T-helper 2 cell treated with Interferon-gamma antibody and Interleukin-4, amounts not matched to agents 5 μg/mL and 100 μg/mL, for 36 hours (primary cell): Measurements from ENCODE around the gene PTPRN2.

Experiments used
- DNase-seq: peaks from one replicate; pipeline ENCODE4 v3.0.0; 2021; ENCODE audit warnings: low spot score
- H3K27ac Mint-ChIP-seq: one replicate; pipeline ENCODE4 v1.8.0; 2021; ENCODE audit warnings: mild to moderate bottlenecking, mixed read lengths
- H3K27me3 Mint-ChIP-seq: one replicate; pipeline ENCODE4 v1.8.0; 2021; ENCODE audit warnings: low read depth, mixed read lengths
- H3K36me3 Mint-ChIP-seq: one replicate; pipeline ENCODE4 v1.8.0; 2021; ENCODE audit warnings: low read depth, mixed read lengths
- H3K4me1 Mint-ChIP-seq: one replicate; pipeline ENCODE4 v1.8.0; 2021; ENCODE audit warnings: low read depth, mixed read lengths
- H3K4me3 Mint-ChIP-seq: one replicate; pipeline ENCODE4 v1.8.0; 2022; ENCODE audit warnings: mild to moderate bottlenecking, moderate library complexity, mixed read lengths
- H3K9me3 Mint-ChIP-seq: one replicate; pipeline ENCODE4 v1.8.0; 2021; ENCODE audit warnings: mixed read lengths

The PTPRN2 gene

GRCh38 chr7:158322616-158323530, 264.8 kb downstream of the PTPRN2 start:
- no peaks in the 10 kb centered on the region for H3K27me3 Mint-ChIP-seq
- H3K27ac Mint-ChIP-seq: no peak overlapping the region
- no peak overlapping the region for H3K4me3 Mint-ChIP-seq
- H3K4me1 Mint-ChIP-seq: no peaks in the 10 kb centered on the region
- DNase-seq: no peak
- H3K9me3 Mint-ChIP-seq: peaks cover 40% of the 10 kb centered on the region
- peaks cover 4% of the 10 kb centered on the region for H3K36me3 Mint-ChIP-seq

- Mint-ChIP-seq H3K4me1 (no peaks in the 10 kb centered on the region), H3K9me3 (peaks cover 35% of the 10 kb centered on the region), H3K27ac (no peak overlapping the region), H3K36me3 (peaks cover 4% of the 10 kb centered on the region), H3K4me3 (no peak overlapping the region), H3K27me3 (no peaks in the 10 kb centered on the region)
- no peak for DNase-seq
These were observed 265.5 kb downstream of the PTPRN2 start for GRCh38 chr7:158321936-158322615.

- no peak overlapping the region for H3K27ac Mint-ChIP-seq
- H3K9me3 Mint-ChIP-seq: peaks cover 26% of the 10 kb centered on the region
- no peaks in the 10 kb centered on the region for H3K27me3 Mint-ChIP-seq
- H3K36me3 Mint-ChIP-seq: no peaks in the 10 kb centered on the region
- no peak overlapping the region for H3K4me3 Mint-ChIP-seq
- DNase-seq: no peak
- H3K4me1 Mint-ChIP-seq: no peaks in the 10 kb centered on the region
These were observed 266.4 kb downstream of the PTPRN2 start for GRCh38 chr7:158321056-158321700.

GRCh38 chr7:158320328-158320727, 267.3 kb downstream of the PTPRN2 start:
- Mint-ChIP-seq H3K9me3 (peaks cover 28% of the 10 kb centered on the region), H3K4me3 (no peak overlapping the region), H3K36me3 (no peaks in the 10 kb centered on the region), H3K4me1 (no peaks in the 10 kb centered on the region), H3K27me3 (no peaks in the 10 kb centered on the region), H3K27ac (no peak overlapping the region)
- no peak for DNase-seq

- peaks cover 18% of the 10 kb centered on the region for H3K9me3 Mint-ChIP-seq
- H3K4me1 Mint-ChIP-seq: no peaks in the 10 kb centered on the region
- no peaks in the 10 kb centered on the region for H3K36me3 Mint-ChIP-seq
- H3K27ac Mint-ChIP-seq: no peak overlapping the region
- DNase-seq: no peak
- no peak overlapping the region for H3K4me3 Mint-ChIP-seq
- no peaks in the 10 kb centered on the region for H3K27me3 Mint-ChIP-seq
These were observed 269.1 kb downstream of the PTPRN2 start for GRCh38 chr7:158318511-158318913.

GRCh38 chr7:158317238-158318205, 270.1 kb downstream of the PTPRN2 start:
- no peaks in the 10 kb centered on the region for H3K4me1 Mint-ChIP-seq
- H3K36me3 Mint-ChIP-seq: peaks cover 2% of the 10 kb centered on the region
- H3K27me3 Mint-ChIP-seq: no peaks in the 10 kb centered on the region
- peaks cover 17% of the 10 kb centered on the region for H3K9me3 Mint-ChIP-seq
- no peak overlapping the region for H3K27ac Mint-ChIP-seq
- DNase-seq: no peak
- H3K4me3 Mint-ChIP-seq: no peak overlapping the region

- Mint-ChIP-seq H3K4me3 (no peak overlapping the region), H3K4me1 (no peaks in the 10 kb centered on the region), H3K36me3 (peaks cover 4% of the 10 kb centered on the region), H3K27ac (no peak overlapping the region), H3K27me3 (no peaks in the 10 kb centered on the region), H3K9me3 (peaks cover 26% of the 10 kb centered on the region)
- DNase-seq: no peak
These were observed 271.1 kb downstream of the PTPRN2 start for GRCh38 chr7:158316466-158317031.

- Mint-ChIP-seq H3K4me3 (no peak overlapping the region), H3K9me3 (peaks cover 28% of the 10 kb centered on the region), H3K4me1 (no peaks in the 10 kb centered on the region), H3K36me3 (peaks cover 4% of the 10 kb centered on the region), H3K27me3 (no peaks in the 10 kb centered on the region), H3K27ac (no peak overlapping the region)
- DNase-seq: no peak
These were observed 271.7 kb downstream of the PTPRN2 start for GRCh38 chr7:158315881-158316280.

- H3K36me3 Mint-ChIP-seq: peaks cover 4% of the 10 kb centered on the region
- no peaks in the 10 kb centered on the region for H3K27me3 Mint-ChIP-seq
- H3K9me3 Mint-ChIP-seq: peaks cover 28% of the 10 kb centered on the region
These were observed 272.3 kb downstream of the PTPRN2 start for GRCh38 chr7:158315326-158315725.

GRCh38 chr7:158314394-158314793, 273.2 kb downstream of the PTPRN2 start:
- Mint-ChIP-seq H3K27ac (no peak overlapping the region), H3K4me1 (no peaks in the 10 kb centered on the region), H3K27me3 (no peaks in the 10 kb centered on the region), H3K4me3 (no peak overlapping the region), H3K36me3 (peaks cover 4% of the 10 kb centered on the region), H3K9me3 (peaks cover 38% of the 10 kb centered on the region)
- no peak for DNase-seq

More at GRCh38 chr7:158315326-158315725, 272.3 kb downstream of the PTPRN2 start:
- no peak overlapping the region for H3K27ac Mint-ChIP-seq
- no peak overlapping the region for H3K4me3 Mint-ChIP-seq
- no peaks in the 10 kb centered on the region for H3K4me1 Mint-ChIP-seq
- no peak for DNase-seq

- Mint-ChIP-seq H3K27ac (no peak overlapping the region), H3K4me1 (no peaks in the 10 kb centered on the region), H3K36me3 (peaks cover 4% of the 10 kb centered on the region), H3K27me3 (no peaks in the 10 kb centered on the region), H3K4me3 (no peak overlapping the region), H3K9me3 (peaks cover 42% of the 10 kb centered on the region)
- DNase-seq: no peak
These were observed 273.7 kb downstream of the PTPRN2 start for GRCh38 chr7:158313931-158314330.

- H3K4me3 Mint-ChIP-seq: no peak overlapping the region
- no peaks in the 10 kb centered on the region for H3K4me1 Mint-ChIP-seq
- peaks cover 4% of the 10 kb centered on the region for H3K36me3 Mint-ChIP-seq
- no peaks in the 10 kb centered on the region for H3K27me3 Mint-ChIP-seq
- no peak overlapping the region for H3K27ac Mint-ChIP-seq
- DNase-seq: no peak
- H3K9me3 Mint-ChIP-seq: peaks cover 50% of the 10 kb centered on the region
These were observed 274.8 kb downstream of the PTPRN2 start for GRCh38 chr7:158312789-158313188.

- Mint-ChIP-seq H3K9me3 (peaks cover 57% of the 10 kb centered on the region), H3K36me3 (peaks cover 4% of the 10 kb centered on the region), H3K4me1 (no peaks in the 10 kb centered on the region), H3K4me3 (no peak overlapping the region), H3K27me3 (no peaks in the 10 kb centered on the region), H3K27ac (no peak overlapping the region)
- DNase-seq: no peak
These were observed 275.8 kb downstream of the PTPRN2 start for GRCh38 chr7:158311791-158312190.
